GM12891 (cell line): Measurements from ENCODE around the gene SFMBT1.

Source experiments
- POLR2A ChIP-seq: IDR thresholded peaks from 2 replicates; pipeline ENCODE4 v1.6.1; 2011; ENCODE audit warnings: low read depth, low read length, control low read depth
- SPI1 ChIP-seq: IDR thresholded peaks from 2 replicates; pipeline ENCODE4 v1.6.1; 2011; ENCODE audit warnings: low read depth, low read length, control low read depth

DNA sequence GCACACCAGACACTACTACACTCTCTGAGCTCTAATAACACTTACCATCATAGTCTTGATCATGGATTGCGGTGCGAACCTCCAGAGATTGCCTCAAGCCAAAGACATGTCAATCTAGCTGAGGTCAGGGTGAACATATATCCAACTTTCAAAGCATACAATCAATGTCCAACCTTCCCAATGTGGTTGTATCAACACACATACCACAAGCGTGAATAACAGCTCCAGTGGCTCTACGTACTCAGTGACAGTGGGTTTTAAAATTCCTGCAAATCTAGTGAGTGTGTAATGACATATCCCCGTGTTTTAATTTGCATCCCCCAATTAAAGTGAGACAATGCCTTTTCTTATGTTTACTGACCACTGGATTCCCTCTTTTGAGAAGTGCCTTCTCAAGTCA is 29.6 kb downstream of the SFMBT1 start:
- TF ChIP-seq POLR2A (no peak), SPI1 (no peak)
